ENCODE results near the gene TUBD1. TPM values are rescaled to one million over a fixed set of nuclear protein-coding genes. Genes with fewer than 3 reads are reported as not detected.

TUBD1 gene
- total and polyA plus RNA-seq, 2 of the 13 experiments (the other 11 are each of a cell fraction or from before 2014, with no cell fraction given) = 18.2 to 25.9 TPM

- TF ChIP-seq ZSCAN9 (CRISPR knock-in tag; IDR thresholded peaks at IDR 0.05; ENCODE audit: borderline replicate concordance) (peak; percentile 94; the same call in 1 of the 2 replicates), HDAC2 (CRISPR knock-in tag; IDR thresholded peaks at IDR 0.05) (peak; percentile 88), ZNF329 (CRISPR knock-in tag; IDR thresholded peaks at IDR 0.05; ENCODE audit: low read depth) (no peak), GLI4 (CRISPR knock-in tag; IDR thresholded peaks at IDR 0.05; ENCODE audit: borderline replicate concordance) (no peak), ZNF883 (CRISPR knock-in tag; IDR thresholded peaks at IDR 0.05; ENCODE audit: not compliant biosample characterization) (no peak), SATB2 (CRISPR knock-in tag; IDR thresholded peaks at IDR 0.05) (0 out of 2 replicates have a peak, but pooled peaks have one; percentile 22), ARNT2 (CRISPR knock-in tag; IDR thresholded peaks at IDR 0.05; ENCODE audit: low read depth) (peak; percentile 42; the same call in 1 of the 2 replicates), MED1 (CRISPR knock-in tag; IDR thresholded peaks at IDR 0.05) (peak; percentile 99), ZC3H4 (CRISPR knock-in tag; IDR thresholded peaks at IDR 0.05; ENCODE audit: borderline replicate concordance) (no peak), RXRB (CRISPR knock-in tag; IDR thresholded peaks at IDR 0.05; ENCODE audit: borderline replicate concordance) (peak; percentile 89), BORCS8-MEF2B (CRISPR knock-in tag; IDR thresholded peaks at IDR 0.05) (no peak), MZF1 (CRISPR knock-in tag; IDR thresholded peaks at IDR 0.05; ENCODE audit: borderline replicate concordance) (no peak), POGK (CRISPR knock-in tag; conservative IDR thresholded peaks at IDR 0.05) (0 out of 2 replicates have a peak, but pooled peaks have one; percentile 15), ZBTB3 (CRISPR knock-in tag; IDR thresholded peaks at IDR 0.05; ENCODE audit: borderline replicate concordance, low read depth) (no peak)
- TF ChIP-seq, protein P1, sequence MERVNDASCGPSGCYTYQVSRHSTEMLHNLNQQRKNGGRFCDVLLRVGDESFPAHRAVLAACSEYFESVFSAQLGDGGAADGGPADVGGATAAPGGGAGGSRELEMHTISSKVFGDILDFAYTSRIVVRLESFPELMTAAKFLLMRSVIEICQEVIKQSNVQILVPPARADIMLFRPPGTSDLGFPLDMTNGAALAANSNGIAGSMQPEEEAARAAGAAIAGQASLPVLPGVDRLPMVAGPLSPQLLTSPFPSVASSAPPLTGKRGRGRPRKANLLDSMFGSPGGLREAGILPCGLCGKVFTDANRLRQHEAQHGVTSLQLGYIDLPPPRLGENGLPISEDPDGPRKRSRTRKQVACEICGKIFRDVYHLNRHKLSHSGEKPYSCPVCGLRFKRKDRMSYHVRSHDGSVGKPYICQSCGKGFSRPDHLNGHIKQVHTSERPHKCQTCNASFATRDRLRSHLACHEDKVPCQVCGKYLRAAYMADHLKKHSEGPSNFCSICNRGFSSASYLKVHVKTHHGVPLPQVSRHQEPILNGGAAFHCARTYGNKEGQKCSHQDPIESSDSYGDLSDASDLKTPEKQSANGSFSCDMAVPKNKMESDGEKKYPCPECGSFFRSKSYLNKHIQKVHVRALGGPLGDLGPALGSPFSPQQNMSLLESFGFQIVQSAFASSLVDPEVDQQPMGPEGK (CRISPR knock-in tag; IDR thresholded peaks at IDR 0.05) = peak; percentile 76
- TF ChIP-seq, protein P2, sequence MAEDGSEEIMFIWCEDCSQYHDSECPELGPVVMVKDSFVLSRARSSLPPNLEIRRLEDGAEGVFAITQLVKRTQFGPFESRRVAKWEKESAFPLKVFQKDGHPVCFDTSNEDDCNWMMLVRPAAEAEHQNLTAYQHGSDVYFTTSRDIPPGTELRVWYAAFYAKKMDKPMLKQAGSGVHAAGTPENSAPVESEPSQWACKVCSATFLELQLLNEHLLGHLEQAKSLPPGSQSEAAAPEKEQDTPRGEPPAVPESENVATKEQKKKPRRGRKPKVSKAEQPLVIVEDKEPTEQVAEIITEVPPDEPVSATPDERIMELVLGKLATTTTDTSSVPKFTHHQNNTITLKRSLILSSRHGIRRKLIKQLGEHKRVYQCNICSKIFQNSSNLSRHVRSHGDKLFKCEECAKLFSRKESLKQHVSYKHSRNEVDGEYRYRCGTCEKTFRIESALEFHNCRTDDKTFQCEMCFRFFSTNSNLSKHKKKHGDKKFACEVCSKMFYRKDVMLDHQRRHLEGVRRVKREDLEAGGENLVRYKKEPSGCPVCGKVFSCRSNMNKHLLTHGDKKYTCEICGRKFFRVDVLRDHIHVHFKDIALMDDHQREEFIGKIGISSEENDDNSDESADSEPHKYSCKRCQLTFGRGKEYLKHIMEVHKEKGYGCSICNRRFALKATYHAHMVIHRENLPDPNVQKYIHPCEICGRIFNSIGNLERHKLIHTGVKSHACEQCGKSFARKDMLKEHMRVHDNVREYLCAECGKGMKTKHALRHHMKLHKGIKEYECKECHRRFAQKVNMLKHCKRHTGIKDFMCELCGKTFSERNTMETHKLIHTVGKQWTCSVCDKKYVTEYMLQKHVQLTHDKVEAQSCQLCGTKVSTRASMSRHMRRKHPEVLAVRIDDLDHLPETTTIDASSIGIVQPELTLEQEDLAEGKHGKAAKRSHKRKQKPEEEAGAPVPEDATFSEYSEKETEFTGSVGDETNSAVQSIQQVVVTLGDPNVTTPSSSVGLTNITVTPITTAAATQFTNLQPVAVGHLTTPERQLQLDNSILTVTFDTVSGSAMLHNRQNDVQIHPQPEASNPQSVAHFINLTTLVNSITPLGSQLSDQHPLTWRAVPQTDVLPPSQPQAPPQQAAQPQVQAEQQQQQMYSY (CRISPR knock-in tag; IDR thresholded peaks at IDR 0.05) = no peak
- TF ChIP-seq, protein P3, sequence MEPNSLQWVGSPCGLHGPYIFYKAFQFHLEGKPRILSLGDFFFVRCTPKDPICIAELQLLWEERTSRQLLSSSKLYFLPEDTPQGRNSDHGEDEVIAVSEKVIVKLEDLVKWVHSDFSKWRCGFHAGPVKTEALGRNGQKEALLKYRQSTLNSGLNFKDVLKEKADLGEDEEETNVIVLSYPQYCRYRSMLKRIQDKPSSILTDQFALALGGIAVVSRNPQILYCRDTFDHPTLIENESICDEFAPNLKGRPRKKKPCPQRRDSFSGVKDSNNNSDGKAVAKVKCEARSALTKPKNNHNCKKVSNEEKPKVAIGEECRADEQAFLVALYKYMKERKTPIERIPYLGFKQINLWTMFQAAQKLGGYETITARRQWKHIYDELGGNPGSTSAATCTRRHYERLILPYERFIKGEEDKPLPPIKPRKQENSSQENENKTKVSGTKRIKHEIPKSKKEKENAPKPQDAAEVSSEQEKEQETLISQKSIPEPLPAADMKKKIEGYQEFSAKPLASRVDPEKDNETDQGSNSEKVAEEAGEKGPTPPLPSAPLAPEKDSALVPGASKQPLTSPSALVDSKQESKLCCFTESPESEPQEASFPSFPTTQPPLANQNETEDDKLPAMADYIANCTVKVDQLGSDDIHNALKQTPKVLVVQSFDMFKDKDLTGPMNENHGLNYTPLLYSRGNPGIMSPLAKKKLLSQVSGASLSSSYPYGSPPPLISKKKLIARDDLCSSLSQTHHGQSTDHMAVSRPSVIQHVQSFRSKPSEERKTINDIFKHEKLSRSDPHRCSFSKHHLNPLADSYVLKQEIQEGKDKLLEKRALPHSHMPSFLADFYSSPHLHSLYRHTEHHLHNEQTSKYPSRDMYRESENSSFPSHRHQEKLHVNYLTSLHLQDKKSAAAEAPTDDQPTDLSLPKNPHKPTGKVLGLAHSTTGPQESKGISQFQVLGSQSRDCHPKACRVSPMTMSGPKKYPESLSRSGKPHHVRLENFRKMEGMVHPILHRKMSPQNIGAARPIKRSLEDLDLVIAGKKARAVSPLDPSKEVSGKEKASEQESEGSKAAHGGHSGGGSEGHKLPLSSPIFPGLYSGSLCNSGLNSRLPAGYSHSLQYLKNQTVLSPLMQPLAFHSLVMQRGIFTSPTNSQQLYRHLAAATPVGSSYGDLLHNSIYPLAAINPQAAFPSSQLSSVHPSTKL (CRISPR knock-in tag; IDR thresholded peaks at IDR 0.05) = peak; percentile 93
Measured at GRCh38 chr17:59837308-59838051, 55.3 kb downstream of the TUBD1 start (continued).
